Lung (tissue), 12 donors: ENCODE results near the gene SCYGR2. TPM values are rescaled to one million over a fixed set of nuclear protein-coding genes. Genes with fewer than 3 reads are reported as not detected.

Experiments
- ATAC-seq: fragments of 200-7000 bp; cut with Tn5 transposase; one replicate; pipeline ENCODE4 v1.9.1; 2020; ENCODE audit warnings: moderate number of reproducible peaks; ENCODE audit not compliant: insufficient read depth, low FRiP score
- DNase-seq, 3 donors: peaks; one replicate each; pipeline ENCODE4 v3.0.0-alpha.2; 2013 to 2017
- H3K27ac ChIP-seq, 2 donors: one replicate each; pipeline ENCODE4 v1.5.1; 2013; ENCODE audit warnings: mild to moderate bottlenecking in 2 of 2, moderate library complexity in 2 of 2, control low read depth in 1 of 2, inconsistent platforms in 1 of 2, low read depth in 1 of 2, low read length in 1 of 2
- H3K27me3 ChIP-seq, 3 donors: one replicate each; pipeline ENCODE4 v1.5.1; 2013; ENCODE audit warnings: low read length in 2 of 3; ENCODE audit not compliant: control insufficient read depth in 3 of 3, insufficient read depth in 3 of 3
- H3K36me3 ChIP-seq, 4 donors: one replicate each; pipeline ENCODE4 v1.5.1; 2013; ENCODE audit warnings: low read length in 4 of 4, mild to moderate bottlenecking in 1 of 4, moderate library complexity in 1 of 4; ENCODE audit not compliant: control insufficient read depth in 4 of 4, insufficient read depth in 4 of 4
- H3K4me1 ChIP-seq, 5 donors: one replicate each; pipeline ENCODE4 v1.5.1; 2013; ENCODE audit warnings: low read length in 5 of 5, mild to moderate bottlenecking in 2 of 5, moderate library complexity in 1 of 5; ENCODE audit not compliant: control insufficient read depth in 5 of 5, insufficient read depth in 5 of 5
- H3K4me3 ChIP-seq: one replicate; pipeline ENCODE4 v1.5.1; 2013; ENCODE audit warnings: mild to moderate bottlenecking, control low read depth, moderate library complexity
- H3K9ac ChIP-seq, 2 donors: one replicate each; pipeline ENCODE4 v1.5.1; 2013; ENCODE audit warnings: low read length in 2 of 2, control low read depth in 1 of 2; ENCODE audit not compliant: insufficient read depth in 1 of 2
- H3K9me3 ChIP-seq, 4 donors: one replicate each; pipeline ENCODE4 v1.5.1; 2013; ENCODE audit warnings: low read length in 3 of 4, mild to moderate bottlenecking in 1 of 4, moderate library complexity in 1 of 4; ENCODE audit not compliant: control insufficient read depth in 4 of 4, insufficient read depth in 3 of 4
- CTCF ChIP-seq: IDR thresholded peaks from 2 replicates; pipeline ENCODE4 v1.5.1; 2012; ENCODE audit warnings: mild to moderate bottlenecking; ENCODE audit errors: control extremely low read depth, extremely low read depth
- WGBS, 2 donors: extraction: QIAGEN DNeasy Blood & Tissue Kit; methylation state at CpG; one replicate each; pipeline ENCODE4 v1.1.7; 2013; 5-methylcytosine and 5-hydroxymethylcytosine counted together
- polyA plus RNA-seq, 2 donors: library from polyadenylated mRNA; stranded (reverse); fragments of 200-250 nt; gene quantifications; one replicate each; pipeline ENCODE4 v1.2.1, GENCODE V29; 2013
- total RNA-seq, 2 donors: library from RNA; depleted of rRNA in 1 of 2; stranded (reverse); fragments of >200 nt in 1 of 2; gene quantifications; one replicate each; pipeline ENCODE4 v1.2.1, GENCODE V29; 2014 to 2021
- donor health status: control.
- donor health status: control.
- donor health status: Bipolar disorder and iron deficiency.
- donor health status: healthy.
- donor health status: DM: yes; HTN: yes; CAD: no.

The SCYGR2 gene
- total and polyA plus RNA-seq, 4 donors: not detected

- Histone ChIP-seq H3K27me3 (no peaks in the 10 kb centered on the region), H3K9ac (no peak overlapping the region), H3K36me3 (no peaks in the 10 kb centered on the region), H3K4me1 (no peaks in the 10 kb centered on the region), H3K9me3 (no peaks in the 10 kb centered on the region), H3K27ac (no peak overlapping the region), H3K4me3 (no peak overlapping the region)
- no peak for TF ChIP-seq CTCF
- ATAC-seq (no peak), DNase-seq (no peak)
- 83 to 89% methylated on average over 3 of the region's 3 CpGs for WGBS, 2 donors
Observed at GRCh38 chr2:227630322-227630721, 31.6 kb downstream of the SCYGR2 start.

GRCh38 chr2:227632827-227633226 is 34.1 kb downstream of the SCYGR2 start:
- no peaks in the 10 kb centered on the region for H3K36me3 ChIP-seq
- WGBS, 2 donors: 83 to 92% methylated on average over 6 of the region's 6 CpGs
- ATAC-seq (no peak), DNase-seq (no peak)
- H3K4me1 ChIP-seq: no peaks in the 10 kb centered on the region
- no peaks in the 10 kb centered on the region for H3K9me3 ChIP-seq
- no peak overlapping the region for H3K4me3 ChIP-seq
- H3K9ac ChIP-seq: no peak overlapping the region
- H3K27me3 ChIP-seq: no peaks in the 10 kb centered on the region
- no peak for TF ChIP-seq CTCF
- H3K27ac ChIP-seq: no peak overlapping the region

- DNase-seq: no peak
Observed at GRCh38 chr2:227634201-227634600, 35.5 kb downstream of the SCYGR2 start.

More at GRCh38 chr2:227634201-227634600, 35.5 kb downstream of the SCYGR2 start:
- no peak for TF ChIP-seq CTCF
- no peaks in the 10 kb centered on the region for H3K9me3 ChIP-seq
- H3K27ac ChIP-seq: no peak overlapping the region
- ATAC-seq: no peak
- no peak overlapping the region for H3K4me3 ChIP-seq
- H3K27me3 ChIP-seq: no peaks in the 10 kb centered on the region
- 71 to 83% methylated on average over 3 of the region's 3 CpGs for WGBS, 2 donors
- H3K36me3 ChIP-seq: no peaks in the 10 kb centered on the region
- no peak overlapping the region for H3K9ac ChIP-seq
- no peaks in the 10 kb centered on the region for H3K4me1 ChIP-seq
